ENCODE results near the gene PCDHGA4.
"Not testable (repeated sequence)": the region's sequence is repeated elsewhere in the genome, so short reads cannot be mapped to it uniquely, and the experiment has no call there.

PCDHGA4 gene

DNA sequence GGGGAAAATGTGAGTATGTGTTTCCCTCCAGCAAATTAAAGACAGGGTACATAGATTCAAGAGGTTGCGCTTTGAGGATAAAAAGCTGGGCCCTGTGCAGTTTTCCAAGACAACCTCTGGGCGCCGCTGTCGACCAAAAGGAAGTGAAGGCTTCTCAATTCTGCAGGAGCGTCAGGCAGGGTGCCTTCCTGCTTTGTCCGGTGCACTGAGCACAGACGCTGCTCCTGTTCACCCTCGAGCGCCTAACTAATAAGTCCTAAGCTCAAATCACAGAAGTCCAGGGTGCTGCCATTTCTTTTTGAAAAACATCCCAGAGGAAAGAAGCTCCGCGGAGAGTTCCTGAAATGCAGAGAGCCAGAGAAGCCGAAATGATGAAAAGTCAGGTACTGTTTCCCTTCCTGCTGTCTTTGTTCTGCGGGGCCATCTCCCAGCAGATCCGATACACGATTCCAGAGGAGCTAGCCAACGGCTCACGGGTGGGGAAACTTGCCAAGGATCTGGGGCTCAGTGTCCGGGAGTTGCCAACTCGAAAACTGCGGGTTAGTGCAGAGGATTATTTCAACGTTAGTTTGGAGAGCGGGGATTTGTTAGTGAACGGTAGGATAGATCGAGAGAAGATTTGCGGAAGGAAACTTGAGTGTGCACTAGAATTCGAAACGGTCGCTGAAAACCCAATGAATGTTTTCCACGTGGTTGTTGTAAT lies 4.8 kb upstream of the PCDHGA4 start, which contains the start of gene PCDHGB1:
Gene PCDHGB1, plus strand, starts transcription at position 183 of the 703 bp plus-strand sequence. Its CDS starts 162 bp downstream, at position 345.
- DNase-seq (ENCODE audit: low spot score): peak; percentile 74

DNA sequence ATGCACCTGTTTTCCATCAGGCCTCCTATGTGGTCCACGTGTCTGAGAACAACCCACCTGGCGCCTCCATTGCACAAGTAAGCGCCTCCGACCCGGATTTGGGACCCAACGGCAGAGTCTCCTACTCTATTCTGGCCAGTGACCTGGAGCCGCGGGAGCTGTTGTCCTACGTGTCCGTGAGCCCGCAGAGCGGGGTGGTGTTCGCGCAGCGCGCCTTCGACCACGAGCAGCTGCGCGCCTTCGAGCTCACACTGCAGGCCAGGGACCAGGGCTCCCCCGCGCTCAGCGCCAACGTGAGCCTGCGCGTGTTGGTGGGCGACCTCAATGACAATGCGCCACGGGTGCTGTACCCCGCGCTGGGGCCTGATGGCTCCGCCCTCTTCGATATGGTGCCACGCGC lies 3.2 kb upstream of the PCDHGA4 start:
- no peak for DNase-seq (ENCODE audit: low spot score)

DNA sequence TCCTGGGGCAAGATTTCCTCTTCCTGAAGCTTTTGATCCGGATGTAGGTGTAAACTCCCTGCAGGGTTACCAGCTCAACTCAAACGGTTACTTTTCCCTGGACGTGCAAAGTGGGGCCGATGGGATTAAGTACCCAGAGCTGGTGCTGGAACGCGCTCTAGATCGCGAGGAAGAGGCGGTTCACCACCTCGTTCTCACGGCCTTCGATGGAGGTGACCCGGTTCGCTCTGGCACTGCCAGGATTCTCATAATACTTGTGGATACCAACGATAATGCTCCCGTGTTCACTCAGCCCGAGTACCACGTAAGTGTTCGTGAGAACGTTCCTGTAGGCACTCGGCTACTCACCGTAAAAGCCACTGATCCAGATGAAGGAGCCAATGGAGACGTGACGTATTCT lies 820 bp downstream of the PCDHGA4 start:
- DNase-seq (ENCODE audit: low spot score): no peak

DNA sequence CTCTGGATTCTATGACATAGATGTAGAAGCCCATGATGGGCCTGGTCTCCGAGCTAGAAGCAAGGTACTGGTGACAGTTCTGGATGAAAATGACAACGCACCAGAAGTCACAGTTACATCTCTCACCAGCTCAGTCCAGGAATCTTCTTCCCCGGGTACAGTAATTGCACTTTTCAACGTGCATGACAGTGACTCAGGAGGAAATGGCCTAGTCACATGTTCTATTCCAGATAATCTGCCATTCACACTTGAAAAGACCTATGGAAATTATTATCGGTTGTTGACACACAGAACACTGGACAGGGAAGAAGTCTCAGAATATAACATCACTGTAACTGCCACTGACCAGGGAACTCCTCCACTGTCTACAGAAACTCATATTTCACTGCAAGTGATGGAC lies 1.3 kb downstream of the PCDHGA4 start:
- no peak for DNase-seq (ENCODE audit: low spot score)

DNA sequence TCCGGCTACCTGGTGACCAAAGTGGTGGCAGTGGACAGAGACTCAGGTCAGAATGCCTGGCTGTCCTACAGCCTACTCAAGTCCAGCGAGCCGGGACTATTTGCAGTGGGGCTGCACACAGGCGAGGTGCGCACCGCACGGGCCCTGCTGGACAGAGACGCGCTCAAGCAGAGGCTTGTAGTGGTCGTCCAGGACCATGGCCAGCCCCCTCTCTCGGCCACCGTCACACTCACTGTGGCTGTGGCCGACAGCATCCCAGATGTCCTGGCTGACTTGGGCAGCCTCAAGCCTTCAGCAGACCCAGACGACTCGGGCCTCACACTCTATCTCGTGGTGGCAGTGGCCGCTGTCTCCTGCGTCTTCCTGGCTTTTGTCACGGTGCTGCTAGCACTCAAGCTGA lies 2.1 kb downstream of the PCDHGA4 start:
- no peak for DNase-seq (ENCODE audit: low spot score)

DNA sequence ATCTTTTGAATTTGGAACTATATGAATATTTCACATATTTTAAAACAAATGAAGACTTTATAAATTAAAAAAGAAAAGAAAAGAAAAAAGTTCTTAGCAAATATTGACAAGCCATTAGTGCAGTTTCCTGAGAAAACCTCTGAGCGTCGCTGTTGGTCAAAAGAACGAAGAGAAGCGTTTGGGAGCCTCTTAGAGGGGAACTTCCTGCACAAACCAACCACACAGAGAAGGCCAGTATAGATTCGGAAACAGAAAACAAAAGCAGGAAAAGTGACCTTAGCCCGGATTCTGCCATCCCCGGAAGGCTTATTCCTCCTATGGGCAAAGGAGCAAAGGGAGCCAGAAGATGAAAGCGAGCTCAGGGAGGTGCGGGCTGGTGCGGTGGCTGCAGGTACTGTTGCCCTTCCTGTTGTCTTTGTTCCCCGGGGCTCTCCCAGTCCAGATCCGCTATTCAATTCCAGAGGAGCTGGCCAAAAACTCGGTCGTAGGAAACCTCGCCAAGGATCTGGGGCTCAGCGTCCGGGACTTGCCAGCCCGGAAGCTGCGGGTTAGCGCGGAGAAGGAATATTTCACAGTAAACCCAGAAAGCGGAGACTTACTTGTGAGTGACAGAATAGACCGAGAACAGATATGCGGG lies 5.1 kb downstream of the PCDHGA4 start, which contains the start of gene PCDHGB2:
Gene PCDHGB2, plus strand, starts transcription at position 205 of the 637 bp plus-strand sequence. Its CDS starts 142 bp downstream, at position 347.
- DNase-seq (ENCODE audit: low spot score): peak; percentile 54

DNA sequence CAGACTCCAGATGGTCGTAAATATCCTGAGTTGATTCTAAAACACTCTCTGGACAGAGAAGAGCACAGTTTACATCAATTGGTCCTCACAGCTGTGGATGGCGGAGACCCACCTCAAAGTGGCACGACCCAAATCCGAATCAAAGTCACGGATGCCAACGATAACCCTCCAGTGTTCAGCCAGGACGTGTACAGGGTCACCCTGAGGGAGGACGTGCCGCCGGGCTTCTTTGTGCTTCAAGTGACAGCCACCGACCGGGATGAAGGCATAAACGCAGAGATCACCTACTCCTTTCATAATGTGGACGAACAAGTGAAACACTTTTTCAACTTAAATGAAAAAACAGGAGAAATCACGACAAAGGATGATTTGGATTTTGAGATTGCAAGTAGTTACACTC lies 5.9 kb downstream of the PCDHGA4 start:
- no peak for DNase-seq (ENCODE audit: low spot score)

DNA sequence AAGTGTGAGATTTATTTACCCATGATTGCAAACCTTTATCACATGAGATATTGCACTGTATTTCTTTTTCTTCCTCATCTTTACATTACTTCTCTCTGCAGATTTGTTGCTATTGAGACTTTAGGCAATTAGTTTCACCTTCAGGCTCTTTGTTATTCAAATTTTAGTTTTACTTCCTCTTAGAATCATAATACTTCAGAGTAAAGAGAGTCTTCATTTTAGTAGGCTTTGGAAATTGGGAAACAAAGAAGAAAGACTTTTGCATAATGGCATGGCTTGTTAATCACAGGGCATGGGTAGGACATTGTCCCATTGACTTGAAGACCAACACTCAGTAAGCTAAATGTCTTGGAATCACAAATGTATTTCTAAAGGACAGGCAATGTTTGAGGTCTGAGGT lies 7.9 kb downstream of the PCDHGA4 start:
- no peak for DNase-seq (ENCODE audit: low spot score)

DNA sequence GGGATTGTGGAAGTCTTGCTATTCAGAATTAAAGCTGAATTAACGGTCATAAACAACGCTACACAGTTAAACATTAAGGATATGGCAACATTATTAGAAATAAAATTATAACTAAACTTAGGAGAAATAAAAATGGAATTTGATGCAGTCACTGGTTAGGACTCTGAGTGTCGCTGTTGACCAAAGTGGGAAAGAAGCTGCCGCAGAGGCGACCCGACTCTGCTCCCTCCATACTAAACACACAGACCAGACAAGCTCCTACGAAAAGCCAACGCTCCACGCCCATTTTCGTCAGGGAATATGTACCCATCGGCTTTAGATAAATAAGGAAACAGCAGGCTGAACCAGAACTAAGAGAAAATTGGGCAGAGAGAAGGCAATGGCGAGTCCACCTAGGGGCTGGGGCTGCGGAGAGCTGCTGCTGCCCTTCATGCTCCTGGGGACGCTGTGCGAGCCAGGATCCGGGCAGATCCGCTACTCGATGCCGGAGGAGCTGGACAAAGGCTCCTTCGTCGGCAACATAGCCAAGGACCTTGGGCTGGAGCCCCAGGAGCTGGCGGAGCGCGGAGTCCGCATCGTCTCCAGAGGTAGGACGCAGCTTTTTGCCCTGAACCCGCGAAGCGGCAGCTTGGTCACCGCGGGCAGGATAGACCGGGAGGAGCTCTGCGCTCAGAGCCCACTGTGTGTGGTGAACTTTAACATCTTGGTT lies 9.3 kb downstream of the PCDHGA4 start, which contains the start of gene PCDHGA5:
Gene PCDHGA5, plus strand, starts transcription at position 211 of the 709 bp plus-strand sequence. Its CDS starts 169 bp downstream, at position 380.
- peak; percentile 17 for DNase-seq (ENCODE audit: low spot score)

DNA sequence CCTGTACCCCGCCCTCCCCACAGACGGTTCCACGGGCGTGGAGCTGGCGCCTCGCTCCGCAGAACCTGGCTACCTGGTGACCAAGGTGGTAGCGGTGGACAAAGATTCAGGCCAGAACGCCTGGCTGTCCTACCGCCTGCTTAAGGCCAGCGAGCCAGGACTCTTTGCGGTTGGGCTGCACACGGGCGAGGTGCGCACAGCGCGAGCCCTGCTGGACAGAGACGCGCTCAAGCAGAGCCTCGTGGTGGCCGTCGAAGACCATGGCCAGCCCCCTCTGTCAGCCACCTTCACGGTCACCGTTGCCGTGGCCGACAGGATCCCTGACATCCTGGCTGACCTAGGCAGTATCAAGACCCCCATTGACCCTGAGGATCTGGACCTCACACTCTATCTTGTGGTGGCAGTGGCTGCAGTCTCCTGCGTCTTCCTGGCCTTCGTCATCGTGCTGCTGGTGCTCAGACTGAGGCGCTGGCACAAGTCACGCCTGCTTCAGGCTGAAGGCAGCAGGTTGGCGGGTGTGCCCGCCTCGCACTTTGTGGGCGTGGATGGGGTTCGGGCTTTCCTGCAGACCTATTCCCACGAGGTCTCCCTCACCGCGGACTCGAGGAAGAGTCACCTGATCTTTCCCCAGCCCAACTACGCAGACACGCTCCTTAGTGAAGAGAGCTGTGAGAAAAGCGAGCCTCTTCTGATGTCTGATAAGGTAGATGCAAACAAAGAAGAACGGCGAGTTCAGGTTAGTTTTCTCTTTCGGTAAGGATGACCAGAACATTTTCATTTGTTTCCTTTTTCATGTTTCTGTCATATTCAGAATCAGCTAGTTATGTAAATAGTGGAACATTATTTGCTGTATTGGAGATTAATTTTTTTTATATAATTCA lies 11.4 kb downstream of the PCDHGA4 start:
- DNase-seq (ENCODE audit: low spot score): no peak

DNA sequence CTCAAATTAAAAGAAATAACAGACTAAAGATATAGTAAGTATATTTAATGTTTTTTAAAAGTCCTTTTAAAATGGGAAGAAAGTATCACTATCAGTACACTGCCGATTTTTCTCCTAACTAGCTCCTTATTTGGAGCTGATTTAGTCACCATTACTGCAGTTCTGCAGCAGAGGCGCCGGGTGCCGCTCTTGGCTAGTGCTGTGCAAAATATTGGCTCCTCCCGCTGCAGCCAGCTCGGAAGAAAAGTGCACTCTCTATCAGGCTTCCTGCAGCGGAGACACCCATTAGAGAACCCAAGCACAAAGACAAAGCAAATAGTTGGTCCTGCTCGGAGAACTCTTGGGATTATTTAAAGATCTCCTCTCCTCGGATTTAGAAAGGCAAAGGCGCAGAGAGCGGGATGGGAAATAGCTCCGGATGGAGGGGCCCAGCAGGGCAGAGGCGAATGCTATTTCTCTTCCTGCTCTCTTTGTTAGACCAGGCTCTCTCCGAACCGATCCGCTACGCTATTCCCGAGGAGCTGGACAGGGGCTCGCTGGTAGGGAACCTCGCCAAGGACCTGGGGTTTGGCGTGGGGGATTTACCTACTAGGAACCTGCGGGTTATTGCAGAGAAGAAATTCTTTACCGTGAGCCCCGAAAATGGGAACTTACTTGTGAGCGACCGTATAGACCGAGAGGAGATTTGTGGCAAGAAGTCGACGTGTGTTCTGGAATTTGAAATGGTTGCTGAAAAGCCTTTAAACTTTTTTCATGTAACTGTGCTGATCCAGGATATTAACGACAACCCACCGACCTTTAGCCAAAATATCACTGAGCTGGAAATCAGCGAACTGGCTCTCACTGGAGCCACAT lies 15.4 kb downstream of the PCDHGA4 start, which contains the start of gene PCDHGB3:
Gene PCDHGB3, plus strand, starts transcription at position 249 of the 855 bp plus-strand sequence. Its CDS starts 153 bp downstream, at position 402.
- peak; percentile 66 for DNase-seq (ENCODE audit: low spot score)

DNA sequence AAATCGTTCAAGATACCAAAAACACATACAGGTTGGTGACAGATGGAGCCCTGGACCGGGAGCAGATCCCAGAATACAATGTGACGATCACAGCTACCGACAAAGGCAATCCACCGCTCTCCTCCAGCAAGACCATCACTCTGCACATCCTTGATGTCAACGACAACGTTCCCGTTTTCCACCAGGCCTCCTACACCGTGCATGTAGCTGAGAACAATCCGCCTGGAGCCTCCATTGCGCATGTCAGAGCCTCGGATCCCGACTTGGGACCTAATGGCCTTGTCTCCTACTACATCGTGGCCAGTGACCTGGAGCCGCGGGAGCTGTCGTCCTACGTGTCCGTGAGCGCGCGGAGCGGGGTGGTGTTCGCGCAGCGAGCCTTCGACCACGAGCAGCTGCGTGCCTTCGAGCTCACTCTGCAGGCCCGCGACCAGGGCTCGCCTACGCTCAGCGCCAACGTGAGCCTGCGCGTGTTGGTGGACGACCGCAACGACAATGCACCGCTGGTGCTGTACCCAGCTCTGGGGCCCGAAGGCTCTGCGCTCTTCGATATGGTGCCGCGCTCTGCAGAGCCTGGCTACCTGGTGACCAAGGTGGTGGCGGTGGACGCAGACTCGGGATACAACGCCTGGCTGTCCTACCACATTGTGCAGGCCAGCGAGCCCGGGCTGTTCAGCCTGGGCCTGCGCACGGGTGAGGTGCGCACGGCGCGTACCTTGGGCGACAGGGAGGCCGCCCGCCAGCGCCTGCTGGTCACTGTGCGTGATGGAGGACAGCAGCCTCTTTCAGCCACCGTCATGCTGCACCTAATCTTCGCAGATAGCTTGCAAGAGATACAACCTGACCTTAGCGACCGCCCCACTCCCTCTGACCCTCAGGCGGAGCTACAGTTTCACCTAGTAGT lies 17.0 kb downstream of the PCDHGA4 start:
- no peak for DNase-seq (ENCODE audit: low spot score)

DNA sequence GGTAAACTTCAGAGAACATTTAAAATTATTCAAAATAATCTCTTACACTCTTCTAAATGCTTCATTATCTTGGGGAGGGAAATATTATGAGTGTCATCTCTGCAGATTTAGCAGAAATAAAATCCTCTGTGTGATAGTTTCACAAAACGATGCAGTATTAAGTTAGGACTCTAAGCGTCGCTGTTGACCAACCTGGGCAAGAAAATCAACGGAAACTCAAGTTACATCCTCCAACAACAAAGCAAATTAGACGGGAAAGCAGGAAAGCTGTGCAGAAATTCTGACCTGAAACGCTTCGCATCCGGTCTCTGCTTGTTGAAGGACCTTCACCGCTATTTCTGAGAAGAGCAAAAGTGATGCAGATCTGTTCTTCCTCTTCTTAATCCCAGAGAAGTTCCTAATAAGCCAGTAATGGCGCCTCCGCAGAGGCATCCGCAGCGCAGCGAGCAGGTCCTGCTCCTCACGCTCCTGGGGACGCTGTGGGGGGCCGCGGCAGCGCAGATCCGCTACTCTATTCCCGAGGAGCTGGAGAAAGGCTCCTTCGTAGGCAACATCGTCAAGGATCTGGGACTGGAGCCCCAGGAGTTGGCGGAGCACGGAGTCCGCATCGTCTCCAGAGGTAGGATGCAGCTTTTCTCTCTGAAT lies 19.0 kb downstream of the PCDHGA4 start, which contains the start of gene PCDHGA6:
Gene PCDHGA6, plus strand, starts transcription at position 219 of the 645 bp plus-strand sequence. Its CDS starts 193 bp downstream, at position 412.
- DNase-seq (ENCODE audit: low spot score): peak; percentile 39

DNA sequence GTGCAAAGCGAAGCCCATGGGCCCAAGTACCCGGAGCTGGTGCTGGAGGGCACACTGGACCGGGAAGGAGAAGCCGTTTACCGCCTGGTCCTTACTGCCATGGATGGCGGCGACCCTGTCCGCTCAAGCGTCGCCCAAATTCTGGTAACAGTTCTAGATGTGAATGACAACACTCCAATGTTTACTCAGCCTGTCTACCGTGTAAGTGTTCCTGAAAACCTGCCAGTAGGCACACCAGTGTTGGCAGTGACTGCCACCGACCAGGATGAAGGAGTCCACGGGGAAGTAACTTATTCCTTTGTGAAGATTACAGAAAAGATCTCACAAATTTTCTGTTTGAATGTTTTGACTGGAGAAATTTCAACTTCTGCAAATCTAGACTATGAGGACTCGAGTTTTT lies 19.8 kb downstream of the PCDHGA4 start:
- no peak for DNase-seq (ENCODE audit: low spot score)

DNA sequence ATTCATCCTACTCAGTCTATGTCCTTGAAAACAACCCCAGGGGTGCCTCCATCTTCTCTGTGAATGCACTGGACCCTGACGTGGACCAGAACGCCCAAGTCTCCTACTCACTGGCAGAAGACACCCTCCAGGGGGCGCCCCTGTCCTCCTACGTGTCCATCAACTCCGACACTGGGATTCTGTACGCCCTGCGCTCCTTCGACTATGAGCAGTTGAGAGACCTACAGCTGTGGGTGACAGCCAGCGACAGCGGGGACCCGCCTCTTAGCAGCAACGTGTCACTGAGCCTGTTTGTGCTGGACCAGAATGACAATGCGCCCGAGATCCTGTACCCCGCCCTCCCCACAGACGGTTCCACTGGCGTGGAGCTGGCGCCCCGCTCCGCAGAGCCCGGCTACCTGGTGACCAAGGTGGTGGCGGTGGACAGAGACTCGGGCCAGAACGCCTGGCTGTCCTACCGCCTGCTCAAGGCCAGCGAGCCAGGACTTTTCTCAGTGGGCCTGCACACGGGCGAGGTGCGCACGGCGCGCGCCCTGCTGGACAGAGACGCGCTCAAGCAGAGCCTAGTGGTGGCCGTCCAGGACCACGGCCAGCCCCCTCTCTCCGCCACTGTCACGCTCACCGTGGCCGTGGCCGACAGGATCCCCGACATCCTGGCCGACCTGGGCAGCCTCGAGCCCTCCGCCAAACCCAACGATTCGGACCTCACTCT lies 20.8 kb downstream of the PCDHGA4 start:
- not testable (repeated sequence) for DNase-seq (ENCODE audit: low spot score)

DNA sequence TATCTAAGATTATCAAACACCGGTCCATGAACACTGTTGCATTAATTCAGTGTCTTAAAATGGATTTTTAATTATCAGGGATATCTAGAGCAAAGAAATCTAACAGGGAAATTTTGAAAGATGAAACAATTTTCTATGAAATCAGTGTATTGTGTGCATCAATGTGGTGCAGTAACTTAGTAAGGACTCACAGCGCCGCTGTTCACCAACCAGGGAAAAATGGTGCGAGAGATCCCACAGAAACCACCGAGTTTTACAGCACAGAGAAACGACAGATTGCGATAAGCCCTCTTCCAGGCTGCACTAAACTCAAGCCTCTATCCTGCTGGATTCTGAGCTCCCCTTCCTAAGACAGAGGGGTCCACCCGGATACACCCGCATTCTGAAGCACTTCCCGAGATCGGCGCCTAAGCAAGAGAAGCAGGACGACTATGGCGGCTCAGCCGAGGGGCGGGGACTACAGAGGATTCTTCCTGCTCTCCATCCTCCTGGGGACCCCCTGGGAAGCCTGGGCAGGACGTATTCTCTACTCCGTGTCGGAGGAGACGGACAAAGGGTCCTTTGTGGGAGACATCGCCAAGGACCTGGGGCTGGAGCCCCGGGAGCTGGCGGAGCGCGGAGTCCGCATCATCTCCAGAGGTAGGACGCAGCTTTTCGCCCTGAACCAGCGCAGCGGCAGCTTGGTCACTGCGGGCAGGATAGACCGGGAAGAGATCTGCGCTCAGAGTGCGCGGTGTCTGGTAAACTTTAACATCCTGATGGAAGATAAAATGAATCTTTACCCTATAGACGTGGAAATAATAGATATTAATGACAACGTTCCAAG lies 27.9 kb downstream of the PCDHGA4 start, which contains the start of gene PCDHGA7:
Gene PCDHGA7, plus strand, starts transcription at position 274 of the 826 bp plus-strand sequence. Its CDS starts 158 bp downstream, at position 432.
- peak; percentile 33 for DNase-seq (ENCODE audit: low spot score)

DNA sequence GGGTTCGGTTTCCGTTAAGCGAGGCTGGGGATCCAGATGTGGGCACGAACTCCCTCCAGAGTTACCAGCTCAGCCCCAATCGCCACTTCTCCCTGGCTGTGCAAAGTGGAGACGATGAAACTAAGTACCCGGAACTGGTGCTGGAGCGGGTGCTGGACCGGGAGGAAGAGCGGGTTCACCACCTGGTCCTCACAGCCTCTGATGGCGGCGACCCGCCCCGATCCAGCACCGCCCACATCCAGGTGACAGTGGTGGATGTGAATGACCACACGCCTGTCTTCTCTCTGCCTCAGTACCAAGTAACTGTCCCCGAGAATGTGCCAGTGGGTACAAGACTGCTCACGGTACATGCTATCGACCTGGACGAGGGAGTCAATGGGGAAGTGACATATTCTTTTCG lies 28.5 kb downstream of the PCDHGA4 start:
- DNase-seq (ENCODE audit: low spot score): no peak

Data from kidney tubule cell (primary cell).